HG03439 (cell line): ENCODE measurements around the gene SHTN1.

Experiments
- ATAC-seq: cut with Tn5 transposase; IDR thresholded peaks from one replicate; pipeline ENCODE4 v1.9.1; 2021; ENCODE audit warnings: mild to moderate bottlenecking, moderate library complexity; ENCODE audit not compliant: unreplicated experiment

SHTN1 gene

GRCh38 chr10:116988311-116988710 lies 16.7 kb downstream of the SHTN1 start:
- ATAC-seq, result no peak

GRCh38 chr10:116985611-116986010 lies 19.4 kb downstream of the SHTN1 start:
- ATAC-seq, result no peak

GRCh38 chr10:116984202-116984990 lies 20.6 kb downstream of the SHTN1 start:
- ATAC-seq, result no peak

GRCh38 chr10:116980041-116980440 lies 24.9 kb downstream of the SHTN1 start:
- no peak for ATAC-seq

GRCh38 chr10:116978901-116979300 lies 26.1 kb downstream of the SHTN1 start:
- no peak for ATAC-seq

GRCh38 chr10:116974456-116975005 lies 30.5 kb downstream of the SHTN1 start:
- ATAC-seq, result no peak

GRCh38 chr10:116973946-116974455 lies 31.0 kb downstream of the SHTN1 start:
- ATAC-seq, result no peak

- no peak for ATAC-seq
Observed at GRCh38 chr10:116973371-116973905, 31.5 kb downstream of the SHTN1 start.

GRCh38 chr10:116972131-116972530 lies 32.9 kb downstream of the SHTN1 start:
- no peak for ATAC-seq

- ATAC-seq, result no peak
Observed at GRCh38 chr10:116970050-116970449, 34.9 kb downstream of the SHTN1 start.

GRCh38 chr10:116968331-116968730 lies 36.7 kb downstream of the SHTN1 start:
- no peak for ATAC-seq

GRCh38 chr10:116961406-116962251 lies 43.4 kb downstream of the SHTN1 start:
- ATAC-seq, result no peak

- ATAC-seq, result no peak
Observed at GRCh38 chr10:116960066-116960776, 44.8 kb downstream of the SHTN1 start.

- no peak for ATAC-seq
Observed at GRCh38 chr10:116952729-116953128, 52.3 kb downstream of the SHTN1 start.

GRCh38 chr10:116948530-116948870 lies 56.5 kb downstream of the SHTN1 start:
- ATAC-seq, result no peak

- ATAC-seq, result no peak
Observed at GRCh38 chr10:116947841-116948529, 57.0 kb downstream of the SHTN1 start.

- ATAC-seq, result no peak
Observed at GRCh38 chr10:116944911-116945310, 60.1 kb downstream of the SHTN1 start.

GRCh38 chr10:116931806-116932205 lies 73.2 kb downstream of the SHTN1 start:
- no peak for ATAC-seq

- ATAC-seq, result no peak
Observed at GRCh38 chr10:116926426-116926825, 78.6 kb downstream of the SHTN1 start.

GRCh38 chr10:116925056-116925455 lies 79.9 kb downstream of the SHTN1 start:
- ATAC-seq, result no peak
